ENCODE results near the gene KIFC3. TPM values are rescaled to one million over a fixed set of nuclear protein-coding genes. Genes with fewer than 3 reads are reported as not detected.

Gene KIFC3
- total and polyA plus RNA-seq, 2 of the 8 experiments (the other 6 are each of a cell fraction or from before 2014, with no cell fraction given), result 2.1 to 7.1 TPM

DNA sequence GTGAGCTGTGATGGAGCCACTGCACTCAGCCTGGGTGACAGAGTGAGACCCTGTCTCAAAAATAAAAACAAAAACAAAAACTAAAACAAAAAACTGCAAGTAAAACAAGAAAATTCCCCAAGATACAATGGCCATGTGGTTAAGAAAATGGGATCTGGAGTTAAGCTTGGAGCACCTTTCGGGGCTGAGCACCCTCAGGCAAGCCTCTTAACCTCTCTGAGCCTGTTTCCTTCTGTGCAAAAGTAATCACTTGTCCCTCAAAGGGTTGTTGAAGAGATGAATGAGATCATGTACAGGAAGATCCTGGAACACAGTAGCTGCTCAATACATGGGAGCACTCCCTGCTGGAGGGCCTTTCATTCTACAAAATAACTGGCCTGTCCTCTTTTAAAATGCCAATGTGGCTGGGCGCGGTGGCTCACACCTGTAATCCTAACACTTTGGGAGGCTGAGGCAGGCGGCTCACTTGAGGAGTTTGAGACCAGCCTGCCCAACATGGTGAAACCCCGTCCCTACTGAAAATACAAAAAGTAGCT lies 19.8 kb upstream of the KIFC3 start:
- POLR2A ChIA-PET (ENCODE audit: partially characterized antibody), result no interaction called here
- no peak for FAIRE-seq

More for the DNA sequence above, 19.8 kb upstream of the KIFC3 start:
- no peak overlapping the region for H2BK15ac ChIP-seq (ENCODE audit: low read length)
- H3K4me3 ChIP-seq (ENCODE audit: extremely low read depth in 1 of 4, insufficient read depth in 2 of 4, low read depth in 3 of 4, low read length in 4 of 4), result no peak overlapping the region
- H4K91ac ChIP-seq (replicated peaks; ENCODE audit: insufficient read length, low read length), result no peak overlapping the region
- no peak overlapping the region for H3K9ac ChIP-seq (replicated peaks in 1 of 4; ENCODE audit: extremely low read depth in 1 of 4, low read depth in 3 of 4, low read length in 3 of 4)
- WGBS, 2 experiments (ENCODE audit: extremely low coverage in 1 of 2, insufficient coverage in 1 of 2, insufficient read length in 1 of 2, insufficient replicate concordance in 2 of 2, low coverage in 1 of 2, low lambda C conversion rate in 2 of 2, missing lambda C conversion rate in 1 of 2), result 90% methylated on average over 5 of the region's 5 CpGs; no CpG with 5 or more reads in 1 of the 2 experiments
- no peak overlapping the region for H3K27ac ChIP-seq (ENCODE audit: low read depth, low read length)
- H3K27me3 ChIP-seq (replicated peaks in 1 of 4; ENCODE audit: control insufficient read depth in 3 of 4, extremely low read depth in 1 of 4, insufficient read depth in 3 of 4, low read length in 3 of 4), result no peaks in the 10 kb centered on the region
- no peak overlapping the region for H4K8ac ChIP-seq (ENCODE audit: extremely low read depth, insufficient read depth, low read length)
- H2AFZ ChIP-seq (ENCODE audit: low read length), result no peak overlapping the region
- H4K5ac ChIP-seq (ENCODE audit: insufficient read length, low read depth, low read length), result no peak overlapping the region
- no peak overlapping the region for H3K18ac ChIP-seq (ENCODE audit: extremely low read depth, low read length)
- H3K4ac ChIP-seq (replicated peaks; ENCODE audit: insufficient read length, low read depth, low read length), result no peak overlapping the region
- H3K14ac ChIP-seq (ENCODE audit: insufficient read length), result no peak overlapping the region
- no peak overlapping the region for H3K23ac ChIP-seq (ENCODE audit: insufficient read length)
- H3K79me2 ChIP-seq (ENCODE audit: control insufficient read depth in 1 of 2, insufficient read depth in 2 of 2, low read length in 2 of 2), result no peaks in the 10 kb centered on the region
- H3K4me2 ChIP-seq (ENCODE audit: insufficient read depth in 1 of 2, low read depth in 2 of 2, low read length in 2 of 2), result no peak overlapping the region
- no peak overlapping the region for H2BK5ac ChIP-seq (ENCODE audit: low read depth, low read length)
- CTCF ChIA-PET (ENCODE audit: partially characterized antibody), result interaction anchor here (0.9 to 1.5 kb wide), 7 partner anchors 8 to 26 kb away, joined by 3 to 8 read pairs (median 3); no protein-coding TSS in a partner anchor
- no peak overlapping the region for H2BK120ac ChIP-seq (replicated peaks; ENCODE audit: low read depth, low read length)
- no peaks in the 10 kb centered on the region for H3K23me2 ChIP-seq (ENCODE audit: low read depth, low read length)
- no peak overlapping the region for H2AK5ac ChIP-seq (ENCODE audit: low read depth, low read length)
- no peaks in the 10 kb centered on the region for H3K9me3 ChIP-seq (ENCODE audit: insufficient read depth in 2 of 2, low read depth in 1 of 2, low read length in 1 of 2)
- DNase-seq (ENCODE audit: low read depth in 1 of 2, low spot score in 2 of 2), result no peak
- no peaks in the 10 kb centered on the region for H3K79me1 ChIP-seq (ENCODE audit: low read depth, low read length)
- no peak overlapping the region for H3K56ac ChIP-seq (replicated peaks; ENCODE audit: insufficient read length, low read depth, low read length)
- H2BK12ac ChIP-seq (ENCODE audit: low read depth, low read length), result no peak overlapping the region
- H3K4me1 ChIP-seq (replicated peaks in 1 of 4; ENCODE audit: control insufficient read depth in 3 of 4, insufficient read depth in 4 of 4, low read length in 3 of 4), result no peaks in the 10 kb centered on the region; a peak in 2 of 7 replicates
- TF ChIP-seq CTBP2 (IDR thresholded peaks at IDR 0.05; ENCODE audit: borderline replicate concordance, insufficient read depth, insufficient read length, low read length), result no peak
- TF ChIP-seq SRF (IDR thresholded peaks at IDR 0.05; ENCODE audit: low read depth, low read length), result no peak
- no peak for TF ChIP-seq EP300 (IDR thresholded peaks at IDR 0.05; ENCODE audit: borderline replicate concordance in 1 of 2, low read depth in 2 of 2, low read length in 2 of 2)
- no peak for TF ChIP-seq CBX8 (IDR thresholded peaks at IDR 0.05; ENCODE audit: borderline replicate concordance, low read depth, low read length)
- no peak for TF ChIP-seq FOSL1 (IDR thresholded peaks at IDR 0.05; ENCODE audit: insufficient read depth, low read depth, low read length)
- TF ChIP-seq, protein P1, sequence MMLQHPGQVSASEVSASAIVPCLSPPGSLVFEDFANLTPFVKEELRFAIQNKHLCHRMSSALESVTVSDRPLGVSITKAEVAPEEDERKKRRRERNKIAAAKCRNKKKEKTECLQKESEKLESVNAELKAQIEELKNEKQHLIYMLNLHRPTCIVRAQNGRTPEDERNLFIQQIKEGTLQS (IDR thresholded peaks at IDR 0.05; ENCODE audit: insufficient read depth, low read depth, low read length), result no peak
- no peaks in the 10 kb centered on the region for H4K20me1 ChIP-seq (replicated peaks in 1 of 2; ENCODE audit: control insufficient read depth in 1 of 2, insufficient read depth in 2 of 2, low read length in 2 of 2)
- no peak overlapping the region for H2BK20ac ChIP-seq (ENCODE audit: low read length)
- H3K36me3 ChIP-seq (ENCODE audit: control insufficient read depth in 2 of 4, insufficient read depth in 4 of 4, low read length in 3 of 4), result no peaks in the 10 kb centered on the region
